Measurements from ENCODE around the gene H2AZ2.
A peak's percentile ranks its signal among the peaks of the same experiment; 100 is the strongest.

H2AZ2 gene

GRCh38 chr7:44891372-44891771 is 43.5 kb upstream of the H2AZ2 start:
- no peak for TF ChIP-seq CTCF (IDR thresholded peaks at IDR 0.05; ENCODE audit: insufficient read depth, low read length, poor library complexity, severe bottlenecking)
- Histone ChIP-seq H3K27me3 (replicated peaks; ENCODE audit: control insufficient read depth, insufficient read depth, low read length) (no peaks in the 10 kb centered on the region), H3K4me3 (replicated peaks; ENCODE audit: low read depth, low read length) (no peak overlapping the region), H3K36me3 (ENCODE audit: control insufficient read depth, insufficient read depth, low read length) (no peaks in the 10 kb centered on the region)
- DNase-seq (ENCODE audit: extremely low read depth, insufficient read length): no peak

- H3K27me3 ChIP-seq (replicated peaks; ENCODE audit: control insufficient read depth, insufficient read depth, low read length): no peaks in the 10 kb centered on the region
- no peak for DNase-seq (ENCODE audit: extremely low read depth, insufficient read length)
- no peak for TF ChIP-seq CTCF (IDR thresholded peaks at IDR 0.05; ENCODE audit: insufficient read depth, low read length, poor library complexity, severe bottlenecking)
- H3K4me3 ChIP-seq (replicated peaks; ENCODE audit: low read depth, low read length): no peak overlapping the region
- H3K36me3 ChIP-seq (ENCODE audit: control insufficient read depth, insufficient read depth, low read length): no peaks in the 10 kb centered on the region
Observed at GRCh38 chr7:44889086-44889781, 41.3 kb upstream of the H2AZ2 start.

- DNase-seq (ENCODE audit: extremely low read depth, insufficient read length): peak; percentile 48
- Histone ChIP-seq H3K36me3 (ENCODE audit: control insufficient read depth, insufficient read depth, low read length) (no peaks in the 10 kb centered on the region; the same call in 1 of the 2 replicates), H3K27me3 (replicated peaks; ENCODE audit: control insufficient read depth, insufficient read depth, low read length) (no peaks in the 10 kb centered on the region), H3K4me3 (replicated peaks; ENCODE audit: low read depth, low read length) (no peak overlapping the region)
- no peak for TF ChIP-seq CTCF (IDR thresholded peaks at IDR 0.05; ENCODE audit: insufficient read depth, low read length, poor library complexity, severe bottlenecking)
Observed at GRCh38 chr7:44887293-44887692, 39.4 kb upstream of the H2AZ2 start.

GRCh38 chr7:44885394-44886317 is 37.8 kb upstream of the H2AZ2 start, which contains the start of gene PURB:
Gene PURB, minus strand, starts transcription at chr7:44885530. Its CDS starts 182 bp downstream, at chr7:44885348.
- TF ChIP-seq CTCF (IDR thresholded peaks at IDR 0.05; ENCODE audit: insufficient read depth, low read length, poor library complexity, severe bottlenecking): no peak
- H3K36me3 ChIP-seq (ENCODE audit: control insufficient read depth, insufficient read depth, low read length): no peaks in the 10 kb centered on the region; the same call in 1 of the 2 replicates
- DNase-seq (ENCODE audit: extremely low read depth, insufficient read length): peak; percentile 99
- H3K27me3 ChIP-seq (replicated peaks; ENCODE audit: control insufficient read depth, insufficient read depth, low read length): no peaks in the 10 kb centered on the region
- peak within 1 kb of the TSS; percentile 91 for H3K4me3 ChIP-seq (replicated peaks; ENCODE audit: low read depth, low read length)

- H3K36me3 ChIP-seq (ENCODE audit: control insufficient read depth, insufficient read depth, low read length): no peaks in the 10 kb centered on the region; the same call in 1 of the 2 replicates
- DNase-seq (ENCODE audit: extremely low read depth, insufficient read length): peak; percentile 78
- no peaks in the 10 kb centered on the region for H3K27me3 ChIP-seq (replicated peaks; ENCODE audit: control insufficient read depth, insufficient read depth, low read length)
- TF ChIP-seq CTCF (IDR thresholded peaks at IDR 0.05; ENCODE audit: insufficient read depth, low read length, poor library complexity, severe bottlenecking): no peak
- H3K4me3 ChIP-seq (replicated peaks; ENCODE audit: low read depth, low read length): peak overlapping the region; percentile 91
Observed at GRCh38 chr7:44884621-44885393, 36.9 kb upstream of the H2AZ2 start.
